Activated naive CD4-positive, alpha-beta T cell treated with anti-CD3 and anti-CD28 coated beads, Interleukin-2, amount 50 U/mL, for 24 hours (primary cell): ENCODE data around the gene MAP4.
"Not testable (repeated sequence)": the region's sequence is repeated elsewhere in the genome, so short reads cannot be mapped to it uniquely, and the experiment has no call there.

Source experiments
- H3K27ac Mint-ChIP-seq: one replicate; pipeline ENCODE4 v1.8.0; 2021; ENCODE audit warnings: mild to moderate bottlenecking, mixed read lengths
- H3K27me3 Mint-ChIP-seq: one replicate; pipeline ENCODE4 v1.8.0; 2021; ENCODE audit warnings: mixed read lengths
- H3K36me3 Mint-ChIP-seq: one replicate; pipeline ENCODE4 v1.8.0; 2021; ENCODE audit warnings: mixed read lengths
- H3K4me1 Mint-ChIP-seq: one replicate; pipeline ENCODE4 v1.8.0; 2021; ENCODE audit warnings: mixed read lengths
- H3K4me3 Mint-ChIP-seq: one replicate; pipeline ENCODE4 v1.8.0; 2021; ENCODE audit warnings: mild to moderate bottlenecking, mixed read lengths
- H3K9me3 Mint-ChIP-seq: one replicate; pipeline ENCODE4 v1.8.0; 2021; ENCODE audit warnings: mixed read lengths

MAP4 gene

DNA sequence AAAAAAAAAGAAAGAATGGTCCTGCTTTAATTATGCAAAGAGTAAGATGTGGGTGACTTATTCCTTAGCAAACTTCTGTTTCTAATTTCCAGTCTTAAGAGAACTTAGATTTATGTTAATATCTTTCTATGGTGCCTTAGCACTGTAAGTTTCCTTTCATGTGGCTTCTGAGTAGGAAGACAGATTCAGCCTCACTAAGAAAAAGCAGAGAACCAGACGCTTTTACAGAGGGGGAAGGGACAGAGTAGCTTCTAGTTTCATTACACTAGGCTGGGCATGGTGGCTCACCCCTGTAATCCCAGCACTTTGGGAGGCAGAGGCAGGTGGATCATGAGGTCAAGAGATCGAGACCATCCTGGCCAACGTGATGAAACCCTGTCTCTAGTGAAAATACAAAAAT, 118.3 kb downstream of the MAP4 start:
- Mint-ChIP-seq H3K9me3 (no peaks in the 10 kb centered on the region), H3K4me1 (peaks cover 17% of the 10 kb centered on the region), H3K27me3 (no peaks in the 10 kb centered on the region), H3K27ac (peak overlapping the region; percentile 23), H3K4me3 (no peak overlapping the region), H3K36me3 (peaks cover 6% of the 10 kb centered on the region)

- H3K4me3 Mint-ChIP-seq: no peak overlapping the region
- no peaks in the 10 kb centered on the region for H3K27me3 Mint-ChIP-seq
- H3K9me3 Mint-ChIP-seq: no peaks in the 10 kb centered on the region
- H3K4me1 Mint-ChIP-seq: peaks cover 17% of the 10 kb centered on the region
- no peak overlapping the region for H3K27ac Mint-ChIP-seq
- peaks cover 7% of the 10 kb centered on the region for H3K36me3 Mint-ChIP-seq
Observed at GRCh38 chr3:47896736-47897135, 119.5 kb downstream of the MAP4 start.

- Mint-ChIP-seq H3K27ac (no peak overlapping the region), H3K9me3 (no peaks in the 10 kb centered on the region), H3K4me1 (peaks cover 17% of the 10 kb centered on the region), H3K36me3 (peaks cover 6% of the 10 kb centered on the region), H3K27me3 (no peaks in the 10 kb centered on the region), H3K4me3 (no peak overlapping the region)
Observed at GRCh38 chr3:47895241-47895640, 121.0 kb downstream of the MAP4 start.

GRCh38 chr3:47892286-47893040, 123.8 kb downstream of the MAP4 start:
- no peak overlapping the region for H3K27ac Mint-ChIP-seq
- no peaks in the 10 kb centered on the region for H3K9me3 Mint-ChIP-seq
- no peaks in the 10 kb centered on the region for H3K27me3 Mint-ChIP-seq
- H3K36me3 Mint-ChIP-seq: peaks cover 6% of the 10 kb centered on the region
- H3K4me1 Mint-ChIP-seq: peaks cover 3% of the 10 kb centered on the region
- no peak overlapping the region for H3K4me3 Mint-ChIP-seq

- Mint-ChIP-seq H3K27ac (no peak overlapping the region), H3K4me3 (no peak overlapping the region), H3K4me1 (no peaks in the 10 kb centered on the region), H3K36me3 (peaks cover 6% of the 10 kb centered on the region), H3K9me3 (no peaks in the 10 kb centered on the region), H3K27me3 (no peaks in the 10 kb centered on the region)
Observed at GRCh38 chr3:47891613-47892005, 124.6 kb downstream of the MAP4 start.

GRCh38 chr3:47890828-47891612, 125.2 kb downstream of the MAP4 start:
- Mint-ChIP-seq H3K27ac (no peak overlapping the region), H3K4me3 (no peak overlapping the region), H3K27me3 (no peaks in the 10 kb centered on the region), H3K4me1 (no peaks in the 10 kb centered on the region), H3K36me3 (peaks cover 7% of the 10 kb centered on the region), H3K9me3 (no peaks in the 10 kb centered on the region)

DNA sequence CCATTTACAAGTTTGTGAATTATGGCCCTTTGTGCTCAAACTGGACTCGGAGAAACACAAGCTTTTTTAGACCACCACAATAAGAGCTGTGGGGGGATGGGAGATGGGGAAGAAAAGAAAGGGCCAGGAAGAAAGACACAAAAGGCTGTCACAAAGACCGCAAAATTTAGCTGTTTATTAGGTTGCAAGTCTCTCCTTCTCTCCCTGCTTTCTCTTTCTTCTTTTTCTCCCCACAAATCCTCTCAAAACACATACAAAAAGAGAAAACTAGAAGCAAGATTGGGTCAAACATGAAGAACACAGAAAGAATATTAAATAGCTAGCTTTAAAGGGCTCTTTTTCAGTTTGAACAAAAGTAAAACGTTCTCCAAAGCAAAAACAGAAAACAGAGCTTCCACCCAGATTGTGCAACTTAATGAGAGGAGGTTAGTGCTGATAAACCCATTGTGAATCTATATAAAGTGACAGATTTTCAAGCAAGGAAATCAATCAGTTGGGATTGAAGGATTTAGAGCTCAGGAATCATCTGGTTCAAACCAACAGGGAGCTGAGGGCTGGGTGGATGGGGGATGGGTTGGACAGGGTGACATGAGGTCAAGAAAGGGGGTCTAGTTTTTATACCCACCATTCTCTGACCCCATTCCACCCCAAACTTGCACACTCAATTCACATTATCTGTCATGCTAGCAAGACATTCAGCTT, 125.9 kb downstream of the MAP4 start:
- Mint-ChIP-seq H3K4me3 (no peak overlapping the region), H3K27ac (no peak overlapping the region), H3K27me3 (no peaks in the 10 kb centered on the region), H3K4me1 (no peaks in the 10 kb centered on the region), H3K9me3 (no peaks in the 10 kb centered on the region), H3K36me3 (peaks cover 9% of the 10 kb centered on the region)

GRCh38 chr3:47888986-47889757, 127.0 kb downstream of the MAP4 start:
- Mint-ChIP-seq H3K27ac (no peak overlapping the region), H3K9me3 (no peaks in the 10 kb centered on the region), H3K4me1 (no peaks in the 10 kb centered on the region), H3K36me3 (peaks cover 18% of the 10 kb centered on the region), H3K27me3 (no peaks in the 10 kb centered on the region), H3K4me3 (no peak overlapping the region)

DNA sequence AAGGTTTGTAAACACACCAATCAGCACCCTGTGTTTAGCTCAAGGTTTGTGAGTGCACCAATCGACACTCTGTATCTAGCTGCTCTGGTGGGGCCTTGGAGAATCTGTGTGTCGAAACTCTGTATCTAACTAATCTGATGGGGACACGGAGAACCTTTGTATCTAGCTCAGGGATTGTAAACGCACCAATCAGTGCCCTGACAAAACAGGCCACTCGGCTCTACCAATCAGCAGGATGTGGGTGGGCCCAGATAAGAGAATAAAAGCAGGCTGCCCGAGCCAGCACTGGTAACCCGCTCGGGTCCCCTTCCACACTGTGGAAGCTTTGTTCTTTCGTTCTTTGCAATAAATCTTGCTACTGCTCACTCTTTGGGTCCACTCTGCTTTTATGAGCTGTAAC, 128.2 kb downstream of the MAP4 start:
- not testable (repeated sequence) for H3K4me1 Mint-ChIP-seq, H3K27ac Mint-ChIP-seq, H3K27me3 Mint-ChIP-seq, H3K9me3 Mint-ChIP-seq, H3K4me3 Mint-ChIP-seq
- peaks cover 16% of the 10 kb centered on the region for H3K36me3 Mint-ChIP-seq

DNA sequence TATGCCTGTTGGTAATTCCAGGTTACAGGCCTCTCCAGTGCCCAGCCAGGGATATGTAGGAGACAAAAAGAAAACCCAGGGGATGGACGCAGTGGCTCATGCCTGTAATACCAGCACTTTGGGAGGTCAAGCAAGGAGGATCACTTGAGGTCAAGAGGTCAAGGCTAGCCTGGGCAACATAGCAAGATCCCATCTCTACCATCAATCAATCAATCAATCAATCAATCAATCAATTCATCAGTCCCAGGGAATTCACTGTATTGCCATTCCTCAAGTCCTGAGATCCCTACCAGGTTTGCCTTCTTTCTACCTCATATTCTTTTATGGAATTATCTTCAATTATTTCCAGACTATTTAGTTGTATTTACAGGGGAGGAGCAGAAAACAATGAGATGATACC, 131.0 kb downstream of the MAP4 start:
- no peak overlapping the region for H3K27ac Mint-ChIP-seq
- no peaks in the 10 kb centered on the region for H3K9me3 Mint-ChIP-seq
- H3K4me1 Mint-ChIP-seq: no peaks in the 10 kb centered on the region
- H3K36me3 Mint-ChIP-seq: peaks cover 14% of the 10 kb centered on the region
- H3K27me3 Mint-ChIP-seq: no peaks in the 10 kb centered on the region
- H3K4me3 Mint-ChIP-seq: no peak overlapping the region

- Mint-ChIP-seq H3K27ac (no peak overlapping the region), H3K27me3 (no peaks in the 10 kb centered on the region), H3K4me3 (no peak overlapping the region), H3K4me1 (no peaks in the 10 kb centered on the region), H3K9me3 (no peaks in the 10 kb centered on the region), H3K36me3 (peaks cover 14% of the 10 kb centered on the region)
Observed at GRCh38 chr3:47884603-47885002, 131.6 kb downstream of the MAP4 start.

DNA sequence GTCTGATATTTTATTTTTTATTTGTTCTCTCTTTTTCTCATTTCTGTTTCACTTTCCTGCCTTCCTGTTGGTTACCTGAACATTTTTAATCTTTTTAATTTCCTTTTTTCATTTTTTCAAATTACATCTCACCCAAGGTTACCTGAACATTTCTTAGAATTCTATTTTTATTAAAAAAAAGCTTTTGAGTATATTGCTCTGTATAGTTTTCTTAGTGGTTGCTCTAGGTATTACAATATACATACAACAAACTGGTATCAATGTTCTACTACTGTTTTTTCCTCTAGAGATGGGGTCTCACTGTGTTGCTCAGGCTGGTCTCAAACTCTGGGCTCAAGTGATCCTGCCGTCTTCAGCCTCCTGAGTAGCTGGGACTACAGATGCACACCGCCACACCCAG, 133.9 kb downstream of the MAP4 start:
- Mint-ChIP-seq H3K4me3 (no peak overlapping the region), H3K27me3 (no peaks in the 10 kb centered on the region), H3K9me3 (no peaks in the 10 kb centered on the region), H3K27ac (no peak overlapping the region), H3K36me3 (peaks cover 14% of the 10 kb centered on the region), H3K4me1 (peaks cover 4% of the 10 kb centered on the region)

- H3K9me3 Mint-ChIP-seq: no peaks in the 10 kb centered on the region
- peaks cover 5% of the 10 kb centered on the region for H3K36me3 Mint-ChIP-seq
- peaks cover 4% of the 10 kb centered on the region for H3K4me1 Mint-ChIP-seq
- H3K27me3 Mint-ChIP-seq: no peaks in the 10 kb centered on the region
- H3K4me3 Mint-ChIP-seq: no peak overlapping the region
- no peak overlapping the region for H3K27ac Mint-ChIP-seq
Observed at GRCh38 chr3:47877719-47878118, 138.5 kb downstream of the MAP4 start.

- Mint-ChIP-seq H3K4me1 (peaks cover 4% of the 10 kb centered on the region), H3K27me3 (no peaks in the 10 kb centered on the region), H3K27ac (no peak overlapping the region), H3K4me3 (no peak overlapping the region), H3K9me3 (no peaks in the 10 kb centered on the region), H3K36me3 (peaks cover 5% of the 10 kb centered on the region)
Observed at GRCh38 chr3:47877290-47877689, 138.9 kb downstream of the MAP4 start.

DNA sequence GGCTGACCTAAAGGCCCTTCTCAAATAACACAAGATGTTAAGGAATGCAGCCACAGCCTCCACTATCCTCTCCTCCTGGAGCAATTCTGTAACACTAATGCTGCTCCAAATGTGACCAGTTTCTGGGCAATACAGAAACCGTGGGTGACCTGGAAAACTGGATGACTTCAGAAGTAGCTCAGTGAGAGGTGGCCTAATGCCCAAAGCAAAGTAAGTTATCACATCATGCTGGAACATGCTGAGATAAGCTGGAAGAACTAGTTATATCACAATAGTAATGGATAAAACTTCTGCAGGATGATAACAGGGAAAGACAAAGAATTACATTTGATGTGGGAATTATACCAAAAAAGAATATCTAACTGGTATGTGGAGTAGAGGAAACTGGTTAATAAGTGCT, 141.3 kb downstream of the MAP4 start:
- H3K9me3 Mint-ChIP-seq: no peaks in the 10 kb centered on the region
- no peak overlapping the region for H3K4me3 Mint-ChIP-seq
- H3K27ac Mint-ChIP-seq: no peak overlapping the region
- H3K4me1 Mint-ChIP-seq: peaks cover 4% of the 10 kb centered on the region
- H3K27me3 Mint-ChIP-seq: no peaks in the 10 kb centered on the region
- peaks cover 10% of the 10 kb centered on the region for H3K36me3 Mint-ChIP-seq
